Neural crest cell (in vitro differentiated cells): ENCODE data around the gene OR10AD1. TPM values are rescaled to one million over a fixed set of nuclear protein-coding genes. Genes with fewer than 3 reads are reported as not detected.

Source experiments
- DNase-seq: peaks from one replicate; pipeline ENCODE4 v3.0.0; 2021; ENCODE audit warnings: low read depth, mixed read lengths, low spot score
- H3K27ac Mint-ChIP-seq: one replicate; pipeline ENCODE4 v1.8.0; 2021; ENCODE audit warnings: mild to moderate bottlenecking, mixed read lengths; ENCODE audit not compliant: unreplicated experiment
- H3K27me3 Mint-ChIP-seq: 2 replicates; pipeline ENCODE4 v1.8.0; 2021; ENCODE audit warnings: low read depth, mild to moderate bottlenecking, mixed read lengths
- H3K36me3 Mint-ChIP-seq: 2 replicates; pipeline ENCODE4 v1.8.0; 2021; ENCODE audit warnings: low read depth, mild to moderate bottlenecking, mixed read lengths
- H3K4me1 Mint-ChIP-seq: 2 replicates; pipeline ENCODE4 v1.8.0; 2021; ENCODE audit warnings: mixed read lengths
- H3K4me3 Mint-ChIP-seq: one replicate; pipeline ENCODE4 v1.8.0; 2021; ENCODE audit warnings: mild to moderate bottlenecking, mixed read lengths
- H3K9me3 Mint-ChIP-seq: 2 replicates; pipeline ENCODE4 v1.8.0; 2021; ENCODE audit warnings: mixed read lengths
- CTCF ChIP-seq: fragments of 200-600 bp; sonication (generic); conservative IDR thresholded peaks from 2 replicates; pipeline ENCODE4 v1.5.0; 2021; ENCODE audit warnings: antibody characterized with exemption, mild to moderate bottlenecking
- total RNA-seq: library from RNA; stranded (reverse); gene quantifications from 2 replicates; pipeline ENCODE4 v1.2.1, GENCODE V29; 2021

Gene OR10AD1
- total RNA-seq, 1 donor from 2014 or later, result not detected

GRCh38 chr12:48165089-48165981 lies 37.8 kb downstream of the OR10AD1 start:
- Mint-ChIP-seq H3K36me3 (no peaks in the 10 kb centered on the region), H3K4me1 (peaks cover 12% of the 10 kb centered on the region), H3K27me3 (no peaks in the 10 kb centered on the region), H3K9me3 (no peaks in the 10 kb centered on the region), H3K4me3 (no peak overlapping the region), H3K27ac (peak overlapping the region; percentile 36)
- peak; percentile 52 for DNase-seq
- peak; percentile 98 for TF ChIP-seq CTCF

- Mint-ChIP-seq H3K27me3 (no peaks in the 10 kb centered on the region), H3K9me3 (no peaks in the 10 kb centered on the region), H3K36me3 (no peaks in the 10 kb centered on the region), H3K4me1 (peaks cover 12% of the 10 kb centered on the region), H3K27ac (no peak overlapping the region), H3K4me3 (no peak overlapping the region)
- DNase-seq, result no peak
- no peak for TF ChIP-seq CTCF
These were observed 38.6 kb downstream of the OR10AD1 start for GRCh38 chr12:48164451-48164850.

- Mint-ChIP-seq H3K9me3 (no peaks in the 10 kb centered on the region), H3K27ac (no peak overlapping the region), H3K36me3 (no peaks in the 10 kb centered on the region), H3K27me3 (no peaks in the 10 kb centered on the region), H3K4me1 (peaks cover 12% of the 10 kb centered on the region), H3K4me3 (no peak overlapping the region)
- no peak for DNase-seq
- no peak for TF ChIP-seq CTCF
These were observed 39.8 kb downstream of the OR10AD1 start for GRCh38 chr12:48163150-48163747.

- H3K27ac Mint-ChIP-seq, result no peak overlapping the region
- DNase-seq, result no peak
- H3K4me1 Mint-ChIP-seq, result peaks cover 30% of the 10 kb centered on the region
- no peak for TF ChIP-seq CTCF
- no peaks in the 10 kb centered on the region for H3K9me3 Mint-ChIP-seq
- no peak overlapping the region for H3K4me3 Mint-ChIP-seq
- no peaks in the 10 kb centered on the region for H3K36me3 Mint-ChIP-seq
- H3K27me3 Mint-ChIP-seq, result no peaks in the 10 kb centered on the region
These were observed 42.3 kb downstream of the OR10AD1 start for GRCh38 chr12:48160807-48161206.

GRCh38 chr12:48160046-48160445 lies 43.0 kb downstream of the OR10AD1 start:
- H3K36me3 Mint-ChIP-seq, result no peaks in the 10 kb centered on the region
- no peaks in the 10 kb centered on the region for H3K27me3 Mint-ChIP-seq
- TF ChIP-seq CTCF, result no peak
- peaks cover 29% of the 10 kb centered on the region for H3K4me1 Mint-ChIP-seq
- H3K27ac Mint-ChIP-seq, result no peak overlapping the region
- H3K4me3 Mint-ChIP-seq, result no peak overlapping the region
- DNase-seq, result no peak
- H3K9me3 Mint-ChIP-seq, result no peaks in the 10 kb centered on the region
